Islet of Langerhans (tissue), 1 donor: ENCODE results near the gene MYO1D.

Source experiments
- FAIRE-seq: peaks from one replicate; lab custom pipeline; 2011; peaks lifted over from hg19 to GRCh38; lab: Jason Lieb, UNC

The MYO1D gene

GRCh38 chr17:32568705-32569104 is 308.2 kb downstream of the MYO1D start:
- no peak for FAIRE-seq

DNA sequence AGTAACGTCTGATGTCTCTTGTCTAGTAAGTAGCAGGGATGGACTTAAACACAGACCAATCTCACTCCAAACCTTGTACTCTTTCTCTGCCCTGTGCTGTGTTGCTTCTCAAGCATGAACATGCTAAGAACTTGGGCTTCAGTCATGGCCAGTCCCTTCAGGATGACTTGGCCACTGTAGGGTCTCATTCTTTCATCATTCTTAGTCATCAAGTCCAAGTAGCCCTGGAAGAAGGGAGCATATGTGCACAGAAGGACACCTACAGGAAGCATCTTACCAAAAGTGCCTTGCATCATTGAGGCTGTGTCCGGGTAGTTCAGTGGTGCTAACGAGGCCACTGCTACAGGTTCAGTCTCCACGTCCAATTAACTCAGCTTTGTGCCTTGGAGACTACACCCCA is 309.4 kb downstream of the MYO1D start:
- FAIRE-seq = no peak

DNA sequence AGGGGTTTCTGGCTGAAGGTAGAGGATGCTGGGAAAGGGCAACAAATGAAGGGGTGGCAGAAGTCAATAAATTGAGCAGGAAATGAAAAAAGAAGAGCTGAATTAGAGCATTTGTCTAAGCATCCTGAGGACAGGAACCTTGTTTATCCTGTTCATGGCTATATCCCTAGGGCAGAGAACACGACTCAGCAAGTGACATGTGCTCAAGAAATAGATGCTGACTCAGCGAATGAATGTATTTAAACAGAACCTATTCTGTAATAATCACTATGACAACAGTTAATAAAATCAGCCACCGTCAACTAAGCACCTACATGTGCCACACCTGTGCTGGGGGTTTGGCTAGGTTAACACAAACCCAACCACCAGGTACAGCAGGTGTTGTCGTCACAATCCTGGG is 309.8 kb downstream of the MYO1D start:
- FAIRE-seq = no peak

DNA sequence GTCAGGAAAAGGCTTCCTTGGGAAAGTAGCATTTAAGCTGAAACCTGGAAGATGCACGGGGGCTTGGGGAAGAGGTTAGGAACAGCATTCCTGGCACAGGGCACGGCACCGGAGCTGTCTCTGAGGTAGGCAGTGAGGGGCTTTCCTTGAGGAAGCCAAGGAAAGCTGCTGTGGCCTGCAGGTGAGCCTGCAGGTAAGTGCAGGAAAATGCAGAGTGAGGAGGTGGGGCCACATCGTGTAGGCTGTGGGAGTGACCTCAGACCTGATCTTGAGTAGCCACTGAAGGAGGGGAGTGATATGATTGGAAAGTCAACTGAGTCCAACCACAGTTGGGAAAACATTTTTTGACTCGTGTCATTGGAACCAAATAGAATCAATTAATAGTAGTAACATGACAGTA is 310.6 kb downstream of the MYO1D start:
- FAIRE-seq = no peak

- no peak for FAIRE-seq
These were observed 311.5 kb downstream of the MYO1D start for GRCh38 chr17:32565401-32565800.

DNA sequence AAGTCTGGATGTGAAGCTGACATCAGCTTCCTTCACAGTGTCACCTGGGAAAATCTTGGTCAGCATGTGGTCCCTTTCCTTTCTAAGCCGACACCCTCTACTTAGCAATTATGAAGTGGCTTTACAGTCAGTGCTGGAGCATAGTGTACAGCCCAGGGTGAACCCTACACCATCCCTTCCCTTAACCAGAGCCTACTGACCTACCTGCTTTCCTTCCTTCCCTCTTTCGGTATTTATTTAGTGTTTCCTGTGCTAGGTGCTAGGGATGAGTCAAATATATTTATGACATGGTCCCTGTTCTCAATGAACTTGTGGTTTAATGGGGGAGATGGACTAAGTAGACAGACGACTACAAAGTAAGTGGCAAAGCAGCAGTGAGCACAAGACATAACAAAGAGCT is 312.6 kb downstream of the MYO1D start:
- no peak for FAIRE-seq

DNA sequence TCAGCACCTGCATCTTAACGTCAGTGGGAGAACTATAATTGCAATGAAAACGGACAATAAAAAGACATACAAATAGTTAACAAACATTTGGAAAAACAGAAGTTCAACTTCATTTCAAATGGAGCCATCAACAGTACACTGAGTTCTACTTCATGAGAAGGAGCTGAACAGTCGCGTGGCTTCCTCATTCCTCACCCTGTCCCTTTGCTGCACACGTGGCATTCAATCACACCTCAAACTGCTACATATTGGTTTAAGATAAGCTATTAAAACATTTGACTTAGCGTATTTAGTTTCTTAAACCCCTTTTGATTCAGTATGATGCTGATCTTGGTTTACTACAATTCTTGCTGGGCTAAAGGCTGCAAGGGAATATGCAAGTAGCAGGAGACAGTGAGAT is 313.3 kb downstream of the MYO1D start:
- no peak for FAIRE-seq

GRCh38 chr17:32558997-32559650 is 317.8 kb downstream of the MYO1D start:
- no peak for FAIRE-seq

DNA sequence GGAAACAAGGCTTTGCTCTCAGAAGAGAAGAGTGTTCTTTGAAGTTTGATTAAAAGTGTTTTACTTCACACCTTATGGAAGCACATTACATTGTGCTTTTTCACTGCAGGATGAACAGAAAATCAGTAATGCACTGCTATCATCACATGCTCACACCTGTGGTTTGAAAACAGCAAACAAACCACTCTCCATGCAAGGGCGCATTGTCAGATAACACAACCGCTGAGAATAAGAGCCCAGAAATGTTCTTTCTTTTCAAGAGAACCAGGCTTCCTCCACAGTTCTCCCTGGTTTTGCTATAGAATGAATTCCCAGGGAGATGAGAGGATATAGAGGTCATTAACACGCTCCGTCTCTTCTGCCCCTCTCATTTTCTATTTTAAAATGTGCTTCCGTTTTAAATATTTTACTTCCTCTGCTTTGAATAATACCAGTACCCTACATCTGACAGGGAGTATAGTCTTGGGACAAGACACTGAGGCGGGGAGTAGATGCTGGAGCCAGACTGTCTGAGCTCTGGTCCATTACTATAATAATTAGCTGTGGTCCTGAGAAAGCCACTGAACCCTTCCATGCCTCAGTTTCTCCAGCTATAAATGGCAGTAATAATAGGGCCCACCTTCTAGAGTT is 318.5 kb downstream of the MYO1D start:
- no peak for FAIRE-seq

DNA sequence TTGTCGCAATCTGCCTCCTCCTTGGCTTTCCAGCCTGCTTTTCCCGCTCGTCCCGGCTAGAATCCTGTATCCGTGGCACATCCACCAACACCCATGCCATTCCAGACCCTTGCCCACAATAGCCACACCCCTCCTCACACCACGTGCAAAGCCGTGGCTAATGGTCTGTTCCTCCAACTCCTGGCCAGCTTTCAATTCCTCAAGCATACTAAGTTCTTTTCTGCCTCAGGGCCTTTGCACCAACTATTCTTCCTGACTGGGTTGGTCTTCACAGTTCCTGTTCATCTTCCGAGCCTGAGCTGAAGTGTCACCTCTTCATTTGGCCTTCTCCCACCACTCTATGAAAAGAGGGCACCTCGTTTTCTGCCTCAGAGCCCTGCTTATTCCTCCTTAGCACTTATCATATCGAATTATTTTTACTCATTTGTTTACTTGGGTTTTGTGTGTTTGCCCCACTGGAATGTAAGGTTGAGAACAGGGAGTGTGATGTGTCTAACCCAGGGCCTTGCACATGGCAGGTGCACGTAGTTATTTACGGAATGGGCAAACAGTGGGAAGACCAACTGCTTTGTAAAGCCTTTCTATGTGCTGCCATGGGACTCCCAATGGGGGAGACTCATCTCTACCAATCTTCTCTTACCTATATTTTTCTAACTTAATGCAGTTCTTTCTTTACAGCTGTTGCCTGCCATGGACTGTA is 321.2 kb downstream of the MYO1D start:
- FAIRE-seq = no peak

DNA sequence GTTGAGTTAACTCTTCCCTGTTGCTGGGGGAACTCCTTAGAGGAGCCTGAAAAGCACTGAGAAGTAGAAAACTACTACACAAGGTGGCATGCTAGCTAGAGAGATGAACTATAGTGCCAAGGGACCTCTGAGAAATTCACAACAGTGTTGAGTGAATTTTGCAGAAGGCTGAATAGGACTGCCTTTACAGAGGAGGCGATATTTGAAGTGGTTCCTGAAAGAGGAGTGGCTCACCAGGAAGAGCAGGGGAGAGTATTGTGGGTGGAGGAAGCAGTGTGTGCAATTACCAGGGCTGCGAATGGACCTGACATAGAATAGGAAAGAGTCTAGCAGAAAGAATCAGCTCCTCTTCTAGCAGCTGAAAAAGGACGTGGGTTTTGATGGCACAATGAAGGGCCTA is 323.8 kb downstream of the MYO1D start:
- FAIRE-seq = no peak

GRCh38 chr17:32552280-32552679 is 324.6 kb downstream of the MYO1D start:
- FAIRE-seq = no peak

DNA sequence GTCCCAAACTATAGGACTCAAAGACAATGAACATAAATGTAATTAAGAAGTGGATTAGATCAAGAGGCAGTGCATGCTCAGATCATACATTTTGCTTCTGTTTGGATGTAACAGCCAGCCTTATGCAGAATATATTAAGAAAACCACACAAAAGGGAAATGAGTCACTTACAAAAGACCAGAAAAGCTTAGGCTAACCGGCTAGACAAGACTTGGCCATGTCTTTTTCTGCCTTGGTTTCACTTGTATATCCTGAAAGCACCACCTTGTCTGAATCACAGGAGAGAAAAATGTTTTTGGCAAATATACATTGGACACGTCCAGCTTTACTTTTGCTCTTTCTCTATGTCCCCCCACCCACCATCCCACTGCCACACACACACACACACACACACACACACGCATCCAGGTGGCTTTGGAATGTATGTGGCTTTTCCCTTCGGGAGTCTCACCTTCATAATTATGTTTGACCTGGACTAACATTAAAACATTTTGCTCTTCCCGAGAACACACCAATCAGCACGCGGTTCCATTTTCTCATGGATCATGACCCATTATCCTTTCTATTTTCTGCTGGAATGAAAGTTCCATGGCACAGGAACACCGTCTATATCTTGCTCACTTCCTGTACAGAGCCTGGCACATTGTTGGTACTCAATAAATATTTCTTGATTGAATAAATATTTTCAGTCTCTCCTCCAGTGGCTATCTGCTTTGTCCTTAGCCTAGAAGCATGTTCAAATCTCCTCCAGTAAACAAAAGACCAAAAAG is 325.6 kb downstream of the MYO1D start:
- no peak for FAIRE-seq

- FAIRE-seq = no peak
These were observed 327.4 kb downstream of the MYO1D start for GRCh38 chr17:32549559-32549958.

- no peak for FAIRE-seq
These were observed 330.9 kb downstream of the MYO1D start for GRCh38 chr17:32546031-32546444.

DNA sequence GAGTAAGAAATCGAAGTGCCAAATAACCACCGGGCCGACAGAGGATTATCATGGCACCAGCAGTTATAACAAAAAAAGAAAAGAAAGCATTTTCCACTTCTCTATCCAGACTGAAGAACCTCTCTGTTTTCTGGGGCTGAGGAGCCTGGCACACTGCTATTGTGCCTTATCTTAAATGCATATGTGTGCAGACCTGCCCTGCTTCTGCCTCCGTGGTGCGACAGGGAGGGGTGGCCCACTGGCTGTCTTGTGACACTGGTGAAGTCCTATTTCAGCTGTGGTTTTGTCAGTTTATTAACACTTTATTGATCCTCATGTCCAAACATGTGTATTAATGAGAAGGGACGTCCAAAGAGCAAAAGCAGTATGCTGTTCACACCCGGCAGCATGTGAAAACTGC is 334.7 kb downstream of the MYO1D start:
- FAIRE-seq = no peak

DNA sequence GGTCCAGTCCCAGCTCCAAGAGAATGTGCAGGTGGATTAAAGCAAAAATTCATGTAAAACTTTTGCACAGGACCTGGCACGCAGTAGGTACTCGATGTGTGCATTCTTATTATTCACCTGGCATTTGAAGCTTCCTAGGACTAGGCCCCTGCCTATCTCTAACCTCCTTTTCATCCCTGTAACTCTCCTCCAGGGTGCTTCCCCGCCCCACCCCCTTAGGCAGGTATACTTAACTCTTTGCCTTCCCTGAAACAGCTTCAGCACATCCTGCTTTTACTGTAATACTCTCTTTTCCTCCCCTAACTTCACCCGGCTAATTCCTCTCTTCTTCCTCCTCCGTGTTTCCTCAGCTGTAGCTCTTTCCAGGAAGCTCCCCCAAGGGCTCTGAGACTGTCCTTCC is 335.3 kb downstream of the MYO1D start:
- FAIRE-seq = no peak

- FAIRE-seq = no peak
These were observed 339.9 kb downstream of the MYO1D start for GRCh38 chr17:32536736-32537643.

DNA sequence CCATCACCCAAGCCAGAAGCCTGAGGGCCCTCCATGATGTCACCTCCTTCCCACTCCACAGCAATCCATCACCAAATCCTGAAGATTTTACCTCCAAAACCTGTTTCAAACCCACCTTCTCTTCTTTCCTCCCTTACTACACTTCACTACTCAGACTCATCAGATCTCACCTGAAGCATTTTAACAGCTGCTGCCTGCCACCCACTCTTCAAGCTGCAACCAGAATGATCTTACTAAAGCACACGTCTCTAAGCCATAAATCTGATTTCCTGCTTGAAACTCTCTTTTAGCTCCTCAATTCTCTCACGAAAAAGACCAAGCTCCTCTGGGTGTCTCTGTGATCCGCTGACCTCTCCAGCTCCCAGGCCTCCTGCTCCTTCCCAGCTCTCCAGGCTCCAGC is 343.6 kb downstream of the MYO1D start:
- FAIRE-seq = no peak

DNA sequence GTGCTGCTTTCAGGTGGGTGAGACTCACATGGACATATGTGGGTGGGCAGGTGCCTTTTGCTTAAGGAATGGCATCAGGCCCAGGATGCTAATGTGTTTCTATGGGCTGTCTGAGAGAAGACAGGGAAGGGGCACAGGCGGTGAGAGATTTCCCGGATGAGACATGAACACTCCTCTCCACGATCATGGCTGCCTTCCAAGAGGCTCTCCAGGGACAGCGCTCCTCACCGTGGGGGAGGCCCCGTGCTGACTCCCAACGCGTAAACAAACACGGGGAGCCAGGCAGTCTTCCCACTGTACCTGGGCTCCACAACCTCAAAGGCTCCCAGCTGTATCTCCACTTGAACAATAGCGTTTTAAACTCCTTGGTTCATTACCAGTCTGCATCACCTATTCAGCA is 347.3 kb downstream of the MYO1D start:
- FAIRE-seq = no peak

- FAIRE-seq = no peak
These were observed 348.1 kb downstream of the MYO1D start for GRCh38 chr17:32528825-32529224.

DNA sequence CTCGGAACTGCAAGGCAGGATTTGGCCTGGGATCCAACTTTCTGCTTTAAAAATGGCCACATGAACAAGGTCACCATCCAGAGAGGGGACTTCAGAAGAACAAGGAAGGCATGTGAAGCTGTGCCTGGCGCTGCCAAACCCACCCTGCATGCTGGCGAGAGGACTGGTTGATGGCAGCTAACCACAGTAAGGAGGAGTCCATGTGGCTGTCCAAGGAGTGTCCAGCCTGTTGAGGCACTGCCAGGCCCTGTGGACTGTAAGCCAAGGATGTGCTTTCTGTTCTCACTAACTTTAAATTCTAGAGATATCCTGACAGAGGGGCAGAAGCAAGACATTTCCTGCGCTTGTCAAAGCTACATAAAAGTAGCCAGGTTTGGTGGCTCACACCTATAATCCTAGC is 349.8 kb downstream of the MYO1D start:
- FAIRE-seq = no peak
